Adrenal gland (tissue), 12 donors: ENCODE measurements around the gene HMGCLL1. TPM values are rescaled to one million over a fixed set of nuclear protein-coding genes. Genes with fewer than 3 reads are reported as not detected.

Source experiments
- DNase-seq, 7 donors: peaks; one replicate each; pipeline ENCODE4 v3.0.0-alpha.2; 2019 to 2020
- H3K27ac ChIP-seq, 5 donors: fragments of 200-600 bp; sonication (generic) in 4 of 5; 1 replicate in 3 of 5; 2 replicates in 2 of 5; pipeline versions ENCODE4 v1.5.1 to v1.8.0; 2016 to 2020; ENCODE audit warnings: mild to moderate bottlenecking in 1 of 5
- H3K27me3 ChIP-seq: fragments of 200-600 bp; 2 replicates; pipeline ENCODE4 v1.8.0; 2021
- H3K36me3 ChIP-seq, 2 donors: fragments of 200-600 bp; replicated peaks in 1 of 2; 1 replicate in 1 of 2; 2 replicates in 1 of 2; pipeline versions ENCODE4 v1.5.1 to v1.8.0; 2018 to 2022
- H3K4me1 ChIP-seq, 2 donors: fragments of 200-600 bp; replicated peaks in 1 of 2; 1 replicate in 1 of 2; 2 replicates in 1 of 2; pipeline versions ENCODE4 v1.5.1 to v1.8.0; 2018 to 2021
- H3K4me3 ChIP-seq, 4 donors: fragments of 200-600 bp; sonication (generic) in 3 of 4; one replicate each; pipeline ENCODE4 v1.5.1; 2016 to 2018
- H3K9me3 ChIP-seq, 3 donors: fragments of 200-600 bp; sonication (generic) in 1 of 3; replicated peaks in 1 of 3; 1 replicate in 2 of 3; 2 replicates in 1 of 3; pipeline versions ENCODE4 v1.5.1 to v1.8.0; 2016 to 2021
- POLR2A ChIP-seq, 2 donors: fragments of 450-650 bp; IDR thresholded peaks; one replicate each; pipeline ENCODE4 v1.6.1; 2017; ENCODE audit warnings: antibody characterized with exemption in 2 of 2, mild to moderate bottlenecking in 2 of 2, moderate library complexity in 1 of 2
- WGBS, 4 donors: extraction: QIAGEN DNeasy Blood & Tissue Kit in 2 of 4; methylation state at CpG; one replicate each; pipeline versions ENCODE4 v1.1.5 to v1.1.7; 2013 to 2017; 5-methylcytosine and 5-hydroxymethylcytosine counted together
- intact Hi-C, 2 donors: fragments of 100-400 bp; cut with DNase I; formaldehyde crosslinking; loops; one replicate each; pipeline versions ENCODE4 v1.14.1 to v1.15.0; 2022 to 2023
- polyA plus RNA-seq, 3 donors: library from polyadenylated mRNA; stranded (reverse); fragments of 200-250 nt in 2 of 3; fragments of 350-450 nt in 1 of 3; fragmentation: Illumina TruSeq in 1 of 3; extraction: RNeasy Lipid Tissue Mini Kit (QIAGEN cat#74804) in 1 of 3; gene quantifications; one replicate each; pipeline ENCODE4 v1.2.3, GENCODE V29; 2013 to 2014
- total RNA-seq, 9 donors: library from RNA; depleted of rRNA in 4 of 9; stranded (reverse); fragments of >200 nt in 4 of 9; fragments of 120-200 nt in 1 of 9; fragmentation: NEBNext Ultra II Directional in 1 of 9; extraction: Animal tissue kit (Norgen Biotek cat#: 25700) in 1 of 9; gene quantifications; one replicate each; pipeline versions ENCODE4 v1.1.0 to v1.2.4, GENCODE V29; 2013 to 2023
- TF ChIP-seq, protein P1 (sequence below), 6 experiments: fragments of 450-650 bp in 4 of 6; fragments of 200-600 bp in 2 of 6; sonication (generic) in 1 of 6; IDR thresholded peaks; 1 replicate in 5 of 6; 2 replicates in 1 of 6; pipeline versions ENCODE4 v1.5.1 to v1.8.0; 2016 to 2021; ENCODE audit warnings: antibody characterized with exemption in 6 of 6, mild to moderate bottlenecking in 2 of 6, moderate library complexity in 1 of 6
- donor health status: healthy with polysubstance abuse.
- donor health status: Bipolar disorder and iron deficiency.
- donor health status: DM: yes; HTN: yes; CAD: no.
- donor health status: DM: no; HTN: no; CAD: no.
- donor health status: DM: no; HTN: no; CAD: no.
- donor health status: DM: yes; HTN: yes; CAD: no.

HMGCLL1 gene
- total and polyA plus RNA-seq, 12 donors = 0.26 to 5.2 (median 1.7) TPM; not detected in 1

DNA sequence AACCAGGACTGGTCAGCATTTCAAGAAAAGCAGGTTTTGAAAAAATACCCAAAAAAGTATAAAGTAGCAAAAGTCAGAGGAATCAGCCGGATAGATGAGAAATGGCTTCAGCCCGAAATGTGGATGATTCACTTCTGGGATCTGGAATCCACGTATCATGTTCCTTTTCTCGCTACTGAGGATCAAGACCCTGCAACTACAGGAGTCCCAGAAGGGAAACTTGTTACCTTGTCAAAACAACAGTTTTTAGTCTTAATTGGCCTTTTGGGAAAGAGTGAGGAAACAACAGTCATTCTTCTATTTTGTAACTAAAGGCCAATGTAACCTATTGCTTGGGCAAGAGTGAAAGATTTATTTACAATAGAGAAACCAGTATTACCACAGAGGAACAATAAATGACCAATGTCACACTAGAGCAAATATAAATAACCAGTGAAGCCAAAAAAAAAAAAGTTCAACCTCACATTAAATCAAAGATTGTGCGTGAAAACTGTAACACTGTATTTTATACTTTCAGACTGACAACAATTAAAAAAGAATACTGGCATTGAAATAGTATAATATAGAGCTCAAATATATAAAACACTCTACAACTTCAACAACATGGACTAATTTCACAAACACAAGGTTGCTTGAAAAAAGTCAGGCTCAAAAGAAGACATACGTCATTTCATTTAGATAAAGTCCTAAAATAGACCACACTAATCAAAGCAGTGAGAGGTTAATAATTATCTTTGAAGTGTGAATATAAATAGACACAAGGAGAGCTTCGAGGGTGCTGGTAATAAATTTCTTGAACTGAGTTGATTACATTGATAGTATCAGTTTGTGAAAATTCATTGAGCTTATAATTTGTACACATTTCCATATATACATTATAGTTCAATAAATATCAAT lies 135.5 kb downstream of the HMGCLL1 start:
- Histone ChIP-seq H3K4me3 (no peak overlapping the region), H3K4me1 (no peaks in the 10 kb centered on the region), H3K27ac (no peak overlapping the region), H3K36me3 (no peaks in the 10 kb centered on the region), H3K9me3 (no peaks in the 10 kb centered on the region), H3K27me3 (no peaks in the 10 kb centered on the region)
- intact Hi-C loops = loop anchor here in 1 of 2 donors (10.0 kb wide), 1 partner anchor 441 kb away; no protein-coding TSS in a partner anchor
- DNase-seq = no peak
- TF ChIP-seq, protein P1, sequence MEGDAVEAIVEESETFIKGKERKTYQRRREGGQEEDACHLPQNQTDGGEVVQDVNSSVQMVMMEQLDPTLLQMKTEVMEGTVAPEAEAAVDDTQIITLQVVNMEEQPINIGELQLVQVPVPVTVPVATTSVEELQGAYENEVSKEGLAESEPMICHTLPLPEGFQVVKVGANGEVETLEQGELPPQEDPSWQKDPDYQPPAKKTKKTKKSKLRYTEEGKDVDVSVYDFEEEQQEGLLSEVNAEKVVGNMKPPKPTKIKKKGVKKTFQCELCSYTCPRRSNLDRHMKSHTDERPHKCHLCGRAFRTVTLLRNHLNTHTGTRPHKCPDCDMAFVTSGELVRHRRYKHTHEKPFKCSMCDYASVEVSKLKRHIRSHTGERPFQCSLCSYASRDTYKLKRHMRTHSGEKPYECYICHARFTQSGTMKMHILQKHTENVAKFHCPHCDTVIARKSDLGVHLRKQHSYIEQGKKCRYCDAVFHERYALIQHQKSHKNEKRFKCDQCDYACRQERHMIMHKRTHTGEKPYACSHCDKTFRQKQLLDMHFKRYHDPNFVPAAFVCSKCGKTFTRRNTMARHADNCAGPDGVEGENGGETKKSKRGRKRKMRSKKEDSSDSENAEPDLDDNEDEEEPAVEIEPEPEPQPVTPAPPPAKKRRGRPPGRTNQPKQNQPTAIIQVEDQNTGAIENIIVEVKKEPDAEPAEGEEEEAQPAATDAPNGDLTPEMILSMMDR (IDR thresholded peaks at IDR 0.05) = no peak
- no peak for TF ChIP-seq POLR2A (IDR thresholded peaks at IDR 0.05)
- WGBS, 4 donors = 56 to 64% (median 62%) methylated on average over 7 of the region's 7 CpGs

DNA sequence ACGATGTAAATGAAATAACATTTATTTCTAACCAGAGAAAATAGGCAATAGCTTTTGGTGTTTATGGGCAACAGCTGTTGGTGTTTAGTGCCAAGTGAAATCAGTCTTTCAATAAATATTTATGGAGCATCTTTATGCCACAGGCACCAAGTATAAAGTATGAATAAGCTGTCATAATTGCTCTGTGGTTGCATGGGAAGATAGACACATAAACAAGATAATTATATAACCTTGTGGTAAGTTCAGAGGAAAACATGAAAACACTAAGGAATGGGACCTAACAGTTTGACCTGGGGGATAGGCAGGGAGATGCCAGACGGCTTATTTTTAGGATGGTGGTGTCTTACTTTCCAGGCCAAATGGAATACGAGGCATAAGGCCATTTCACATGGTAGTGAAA lies 140.8 kb downstream of the HMGCLL1 start:
- H3K4me1 ChIP-seq = no peaks in the 10 kb centered on the region
- no peak for DNase-seq
- no peak overlapping the region for H3K27ac ChIP-seq
- intact Hi-C loops = no loop called here
- no peaks in the 10 kb centered on the region for H3K36me3 ChIP-seq
- H3K27me3 ChIP-seq = no peaks in the 10 kb centered on the region
- H3K4me3 ChIP-seq = no peak overlapping the region
- no peak for TF ChIP-seq POLR2A (IDR thresholded peaks at IDR 0.05)
- TF ChIP-seq, protein P1 (IDR thresholded peaks at IDR 0.05) = no peak
- 72 to 81% (median 77%) methylated on average over 3 of the region's 3 CpGs for WGBS, 4 donors
- H3K9me3 ChIP-seq = no peaks in the 10 kb centered on the region

DNA sequence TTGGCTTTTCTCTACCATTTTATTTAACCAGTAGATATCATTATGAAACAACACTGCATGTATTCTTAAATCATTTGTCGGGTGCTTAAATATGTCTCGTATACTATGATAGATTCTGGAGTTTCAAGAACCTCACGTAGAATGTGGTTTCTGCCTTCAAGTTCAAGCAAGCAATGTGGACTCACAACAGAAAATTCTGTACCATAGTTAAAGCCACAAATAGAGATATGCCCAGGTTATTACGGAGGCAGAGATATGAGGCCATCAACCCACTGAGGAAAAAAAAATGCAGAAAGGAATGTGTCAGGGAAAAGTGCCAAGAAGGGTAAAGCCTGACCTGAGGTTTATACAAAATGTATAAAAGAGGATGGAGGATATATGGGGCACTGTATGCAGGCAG lies 141.9 kb downstream of the HMGCLL1 start:
- no peak for DNase-seq
- Histone ChIP-seq H3K9me3 (no peaks in the 10 kb centered on the region), H3K4me1 (no peaks in the 10 kb centered on the region), H3K4me3 (no peak overlapping the region), H3K36me3 (no peaks in the 10 kb centered on the region), H3K27ac (no peak overlapping the region), H3K27me3 (no peaks in the 10 kb centered on the region)
- intact Hi-C loops = no loop called here
- TF ChIP-seq, protein P1 (IDR thresholded peaks at IDR 0.05) = no peak
- TF ChIP-seq POLR2A (IDR thresholded peaks at IDR 0.05) = no peak
- WGBS, 4 donors = 73 to 82% (median 79%) methylated on average over 4 of the region's 4 CpGs

GRCh38 chr6:55433446-55434130 lies 145.4 kb downstream of the HMGCLL1 start:
- no peak overlapping the region for H3K4me3 ChIP-seq
- TF ChIP-seq POLR2A (IDR thresholded peaks at IDR 0.05) = no peak
- TF ChIP-seq, protein P1 (IDR thresholded peaks at IDR 0.05) = no peak
- no peaks in the 10 kb centered on the region for H3K27me3 ChIP-seq
- no peak for DNase-seq
- H3K36me3 ChIP-seq = no peaks in the 10 kb centered on the region
- H3K9me3 ChIP-seq = no peaks in the 10 kb centered on the region
- no peaks in the 10 kb centered on the region for H3K4me1 ChIP-seq
- WGBS, 4 donors = 50 to 55% (median 52%) methylated on average over 2 of the region's 2 CpGs
- H3K27ac ChIP-seq = no peak overlapping the region
- intact Hi-C loops = no loop called here
